Activated T-cell treated with anti-CD3 and anti-CD28 coated beads, Interleukin-2, amount 50 U/mL, for 24 hours (primary cell): Measurements from ENCODE around the gene GNAI3.

Experiments
- DNase-seq: peaks from one replicate; pipeline ENCODE4 v3.0.0-alpha.2; 2020
- H3K27ac Mint-ChIP-seq: 2 replicates; pipeline ENCODE4 v1.8.0; 2020; ENCODE audit warnings: mild to moderate bottlenecking, mixed read lengths
- H3K27me3 Mint-ChIP-seq: 2 replicates; pipeline ENCODE4 v1.8.0; 2020; ENCODE audit warnings: mixed read lengths
- H3K36me3 Mint-ChIP-seq: 2 replicates; pipeline ENCODE4 v1.8.0; 2020; ENCODE audit warnings: low read depth, mixed read lengths
- H3K4me1 Mint-ChIP-seq: 2 replicates; pipeline ENCODE4 v1.8.0; 2020; ENCODE audit warnings: low read depth, mixed read lengths
- H3K4me3 Mint-ChIP-seq: 2 replicates; pipeline ENCODE4 v1.8.0; 2020; ENCODE audit warnings: mild to moderate bottlenecking, moderate library complexity, mixed read lengths
- H3K9me3 Mint-ChIP-seq: 2 replicates; pipeline ENCODE4 v1.8.0; 2020; ENCODE audit warnings: mixed read lengths

Gene GNAI3

GRCh38 chr1:109547463-109548320 lies 723 bp upstream of the GNAI3 start:
- Mint-ChIP-seq H3K27me3 (no peaks in the 10 kb centered on the region), H3K4me3 (peak overlapping the region; percentile 100), H3K4me1 (peaks cover 48% of the 10 kb centered on the region), H3K36me3 (peaks cover 37% of the 10 kb centered on the region), H3K27ac (peak overlapping the region; percentile 99), H3K9me3 (no peaks in the 10 kb centered on the region)
- DNase-seq = no peak

DNA sequence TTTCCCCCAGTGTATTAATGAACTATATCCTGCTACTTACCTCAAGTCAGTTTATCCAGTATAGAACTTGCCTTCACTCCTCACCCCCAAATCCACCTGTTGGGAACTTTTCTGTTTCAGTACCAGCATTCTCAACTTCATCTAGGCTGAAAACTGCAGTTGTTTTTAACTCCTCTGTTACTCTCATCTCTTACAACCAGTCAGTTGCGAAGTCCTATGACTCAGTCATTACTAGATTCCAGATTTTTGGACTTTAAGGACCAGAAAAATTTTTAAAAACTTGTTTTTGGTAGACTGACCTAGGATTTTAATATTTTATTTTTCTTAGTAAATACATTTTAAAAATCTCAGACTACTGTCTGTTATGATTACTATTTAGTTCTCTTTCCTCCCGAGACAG lies 8.1 kb downstream of the GNAI3 start:
- peaks cover 23% of the 10 kb centered on the region for H3K36me3 Mint-ChIP-seq
- peaks cover 79% of the 10 kb centered on the region for H3K4me1 Mint-ChIP-seq
- no peak overlapping the region for H3K4me3 Mint-ChIP-seq
- no peak overlapping the region for H3K27ac Mint-ChIP-seq
- H3K27me3 Mint-ChIP-seq = no peaks in the 10 kb centered on the region
- H3K9me3 Mint-ChIP-seq = no peaks in the 10 kb centered on the region
- DNase-seq = no peak

DNA sequence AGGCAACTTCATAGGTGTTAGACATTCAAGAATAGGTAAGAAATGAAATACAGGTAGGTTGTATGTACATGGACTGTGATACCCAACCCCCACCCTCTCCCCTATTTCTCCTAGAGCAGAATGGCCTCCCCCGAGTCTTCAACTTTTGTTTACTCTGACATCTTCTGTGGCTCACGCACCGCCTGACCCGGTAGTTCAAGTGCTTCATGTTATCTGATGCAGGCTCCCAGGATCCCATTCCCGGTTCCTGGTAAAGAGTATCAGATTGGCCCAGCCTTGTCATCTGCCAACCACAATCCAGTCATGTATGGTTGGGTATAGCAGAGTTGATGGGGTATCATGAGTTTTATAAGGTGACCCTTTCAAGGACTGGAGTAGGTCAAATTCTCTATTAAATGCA lies 9.1 kb downstream of the GNAI3 start:
- no peak overlapping the region for H3K27ac Mint-ChIP-seq
- H3K9me3 Mint-ChIP-seq = no peaks in the 10 kb centered on the region
- no peak for DNase-seq
- no peak overlapping the region for H3K4me3 Mint-ChIP-seq
- H3K36me3 Mint-ChIP-seq = peaks cover 20% of the 10 kb centered on the region
- no peaks in the 10 kb centered on the region for H3K27me3 Mint-ChIP-seq
- H3K4me1 Mint-ChIP-seq = peaks cover 83% of the 10 kb centered on the region

DNA sequence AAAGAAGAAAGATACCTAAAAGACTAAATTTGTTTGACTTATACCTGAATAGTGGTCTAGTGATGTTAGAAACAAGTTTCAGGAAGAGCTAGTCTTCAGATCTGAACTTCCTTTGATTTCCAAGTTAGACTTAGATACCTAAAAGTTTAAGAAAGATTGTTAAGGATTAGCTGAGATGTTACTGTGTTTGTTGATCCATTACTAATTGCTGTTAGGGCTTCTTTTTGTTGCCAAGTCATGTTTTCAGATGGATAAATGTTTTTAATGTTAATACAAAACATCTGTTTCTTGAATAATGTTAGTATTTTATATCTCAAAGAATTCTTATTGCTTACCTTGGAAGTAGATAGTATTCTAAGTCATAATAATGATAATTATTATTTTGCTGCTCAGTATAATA lies 11.6 kb downstream of the GNAI3 start:
- no peaks in the 10 kb centered on the region for H3K9me3 Mint-ChIP-seq
- no peak for DNase-seq
- no peaks in the 10 kb centered on the region for H3K27me3 Mint-ChIP-seq
- H3K36me3 Mint-ChIP-seq = peaks cover 6% of the 10 kb centered on the region
- H3K27ac Mint-ChIP-seq = peak overlapping the region; percentile 55
- H3K4me1 Mint-ChIP-seq = peaks cover 76% of the 10 kb centered on the region
- no peak overlapping the region for H3K4me3 Mint-ChIP-seq

DNA sequence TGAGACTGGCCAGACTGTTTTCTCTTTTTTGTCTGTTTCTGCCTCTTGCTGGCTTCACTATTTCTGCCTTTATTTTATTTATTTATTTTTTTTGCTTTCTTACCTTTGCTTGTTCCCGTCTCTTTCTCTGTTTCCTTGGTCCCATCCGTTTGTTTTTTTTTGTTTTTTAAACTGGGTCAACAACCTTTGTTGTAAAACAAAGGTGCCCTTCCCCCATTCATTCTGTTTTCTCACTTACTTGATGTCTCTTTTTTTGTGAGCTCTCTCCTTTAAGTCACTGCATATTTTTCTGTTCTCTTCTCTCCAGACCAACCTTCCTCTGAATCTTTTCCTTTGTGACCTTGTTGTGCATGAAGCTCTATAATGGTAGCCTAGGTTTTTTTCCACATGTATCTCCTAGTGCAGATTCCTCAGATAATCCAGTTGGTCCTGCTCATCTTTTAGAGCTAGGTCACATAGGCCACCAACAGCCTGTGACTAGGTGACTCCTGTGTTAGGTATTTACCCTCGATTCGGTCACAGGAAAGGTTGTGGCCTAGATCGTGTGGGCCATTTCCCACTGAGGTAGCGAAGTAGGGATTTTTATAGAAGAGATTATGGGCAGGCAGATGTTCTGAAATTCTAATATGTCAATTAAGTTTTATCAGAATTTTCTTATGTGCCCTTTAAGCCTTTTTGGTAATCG lies 15.9 kb downstream of the GNAI3 start:
- H3K36me3 Mint-ChIP-seq = no peaks in the 10 kb centered on the region
- H3K27me3 Mint-ChIP-seq = no peaks in the 10 kb centered on the region
- peaks cover 71% of the 10 kb centered on the region for H3K4me1 Mint-ChIP-seq
- H3K27ac Mint-ChIP-seq = no peak overlapping the region
- no peaks in the 10 kb centered on the region for H3K9me3 Mint-ChIP-seq
- no peak for DNase-seq
- H3K4me3 Mint-ChIP-seq = no peak overlapping the region

DNA sequence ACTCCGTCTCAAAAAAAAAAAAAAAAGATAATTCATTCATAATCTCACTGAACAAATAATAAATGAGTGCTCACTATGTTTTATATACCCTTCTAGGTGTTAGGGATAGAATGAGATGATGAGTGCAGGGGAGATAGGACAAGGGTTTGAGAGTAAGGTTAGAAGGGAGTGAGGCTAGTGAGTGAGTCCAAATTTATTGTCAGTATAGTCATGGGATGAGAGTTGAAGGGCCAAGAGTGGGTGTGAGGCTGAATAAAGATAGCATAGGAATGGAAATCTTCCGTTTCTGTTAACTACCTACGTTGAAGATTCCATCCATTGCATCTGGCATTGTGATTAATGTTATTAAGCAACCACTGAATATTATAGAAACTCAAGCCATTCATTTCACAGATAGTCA lies 16.8 kb downstream of the GNAI3 start:
- peaks cover 63% of the 10 kb centered on the region for H3K4me1 Mint-ChIP-seq
- H3K9me3 Mint-ChIP-seq = no peaks in the 10 kb centered on the region
- no peaks in the 10 kb centered on the region for H3K36me3 Mint-ChIP-seq
- no peak overlapping the region for H3K27ac Mint-ChIP-seq
- DNase-seq = no peak
- no peaks in the 10 kb centered on the region for H3K27me3 Mint-ChIP-seq
- H3K4me3 Mint-ChIP-seq = no peak overlapping the region

DNA sequence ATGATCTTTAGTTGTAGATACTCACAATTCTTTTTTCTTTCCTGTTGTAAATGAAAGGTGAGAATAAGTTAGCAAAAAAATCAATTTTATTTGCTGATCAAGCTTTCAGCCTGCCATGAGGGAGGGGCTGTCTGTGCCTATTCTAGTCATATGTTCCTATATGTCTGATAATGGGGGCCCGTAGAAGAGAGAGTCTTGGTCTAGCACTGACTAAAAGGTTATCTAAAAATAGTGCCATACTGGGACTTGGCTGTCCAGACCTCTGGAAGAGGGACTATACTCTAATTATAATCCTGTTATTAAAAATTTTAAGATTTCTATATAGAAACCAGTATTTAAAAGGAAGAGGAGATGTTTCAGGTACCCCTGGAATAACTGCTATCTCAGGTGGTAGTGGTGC lies 18.6 kb downstream of the GNAI3 start:
- Mint-ChIP-seq H3K36me3 (no peaks in the 10 kb centered on the region), H3K27ac (no peak overlapping the region), H3K4me3 (no peak overlapping the region), H3K9me3 (no peaks in the 10 kb centered on the region), H3K27me3 (no peaks in the 10 kb centered on the region), H3K4me1 (peaks cover 47% of the 10 kb centered on the region)
- no peak for DNase-seq

DNA sequence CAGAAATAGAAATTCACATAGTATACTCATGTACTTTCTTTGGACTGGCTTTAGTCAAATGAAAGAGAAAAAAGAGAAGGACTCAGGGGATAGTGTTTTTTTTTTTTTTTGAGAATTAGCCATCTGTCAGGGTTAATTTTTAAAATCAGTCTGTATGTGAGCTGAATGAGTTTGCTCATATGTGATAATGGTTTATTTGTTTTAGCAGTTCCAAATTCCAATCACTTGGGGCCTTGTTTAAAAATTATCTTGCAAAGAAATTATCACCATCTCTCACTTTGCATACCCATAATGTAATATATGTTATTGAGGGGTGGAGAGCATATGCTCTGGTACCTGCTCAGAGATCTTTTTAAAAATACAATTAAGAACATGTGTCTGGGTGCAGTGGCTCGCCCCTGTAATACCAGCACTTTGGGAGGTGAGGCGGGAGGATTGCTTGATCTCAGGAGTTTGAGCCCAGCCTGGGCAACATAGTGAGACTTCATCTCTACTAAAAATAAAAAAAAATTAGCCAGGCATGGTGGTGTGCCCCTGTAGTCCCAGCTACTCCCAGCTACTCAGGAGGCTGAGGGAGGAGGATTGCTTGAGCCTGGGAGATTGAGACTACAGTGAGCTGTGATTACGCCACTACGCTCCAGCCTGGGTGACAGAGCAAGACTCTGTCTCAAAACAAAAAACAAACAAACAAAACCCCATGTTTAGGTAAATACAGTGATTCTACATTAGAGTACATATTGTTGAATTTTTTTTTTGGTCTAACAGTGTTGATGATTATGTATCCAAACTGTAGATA lies 19.7 kb downstream of the GNAI3 start:
- Mint-ChIP-seq H3K4me1 (peaks cover 48% of the 10 kb centered on the region), H3K27ac (no peak overlapping the region), H3K9me3 (no peaks in the 10 kb centered on the region), H3K36me3 (no peaks in the 10 kb centered on the region), H3K27me3 (no peaks in the 10 kb centered on the region), H3K4me3 (no peak overlapping the region)
- no peak for DNase-seq

DNA sequence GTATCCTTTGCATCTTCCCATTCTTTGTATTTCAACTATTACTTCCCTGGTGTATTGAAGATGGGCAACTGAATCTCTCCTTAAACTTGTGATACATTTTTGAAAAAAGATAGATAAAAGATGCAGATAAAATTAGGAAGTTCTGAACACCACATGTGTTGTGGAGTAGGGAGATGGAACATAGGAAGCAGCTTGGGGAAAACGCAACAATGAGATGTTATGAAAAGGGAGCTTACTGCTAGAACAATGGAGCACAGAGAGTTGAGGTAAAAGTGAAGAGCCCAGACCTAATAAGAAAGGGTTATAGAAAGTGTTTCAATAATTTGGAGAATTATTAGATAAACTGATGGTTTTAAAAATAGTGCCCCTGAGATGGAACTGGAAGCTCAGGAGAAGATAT lies 20.9 kb downstream of the GNAI3 start:
- H3K4me3 Mint-ChIP-seq = no peak overlapping the region
- no peak overlapping the region for H3K27ac Mint-ChIP-seq
- no peaks in the 10 kb centered on the region for H3K27me3 Mint-ChIP-seq
- H3K4me1 Mint-ChIP-seq = peaks cover 42% of the 10 kb centered on the region
- peaks cover 3% of the 10 kb centered on the region for H3K36me3 Mint-ChIP-seq
- DNase-seq = no peak
- no peaks in the 10 kb centered on the region for H3K9me3 Mint-ChIP-seq

- Mint-ChIP-seq H3K27me3 (no peaks in the 10 kb centered on the region), H3K4me1 (peaks cover 36% of the 10 kb centered on the region), H3K27ac (no peak overlapping the region), H3K36me3 (peaks cover 11% of the 10 kb centered on the region), H3K9me3 (no peaks in the 10 kb centered on the region), H3K4me3 (no peak overlapping the region)
- DNase-seq = no peak
Observed at GRCh38 chr1:109570414-109570813, 22.0 kb downstream of the GNAI3 start.

- H3K4me1 Mint-ChIP-seq = peaks cover 10% of the 10 kb centered on the region
- no peak overlapping the region for H3K4me3 Mint-ChIP-seq
- H3K36me3 Mint-ChIP-seq = peaks cover 38% of the 10 kb centered on the region
- no peaks in the 10 kb centered on the region for H3K27me3 Mint-ChIP-seq
- H3K27ac Mint-ChIP-seq = no peak overlapping the region
- DNase-seq = no peak
- H3K9me3 Mint-ChIP-seq = no peaks in the 10 kb centered on the region
Observed at GRCh38 chr1:109573785-109574184, 25.4 kb downstream of the GNAI3 start.

DNA sequence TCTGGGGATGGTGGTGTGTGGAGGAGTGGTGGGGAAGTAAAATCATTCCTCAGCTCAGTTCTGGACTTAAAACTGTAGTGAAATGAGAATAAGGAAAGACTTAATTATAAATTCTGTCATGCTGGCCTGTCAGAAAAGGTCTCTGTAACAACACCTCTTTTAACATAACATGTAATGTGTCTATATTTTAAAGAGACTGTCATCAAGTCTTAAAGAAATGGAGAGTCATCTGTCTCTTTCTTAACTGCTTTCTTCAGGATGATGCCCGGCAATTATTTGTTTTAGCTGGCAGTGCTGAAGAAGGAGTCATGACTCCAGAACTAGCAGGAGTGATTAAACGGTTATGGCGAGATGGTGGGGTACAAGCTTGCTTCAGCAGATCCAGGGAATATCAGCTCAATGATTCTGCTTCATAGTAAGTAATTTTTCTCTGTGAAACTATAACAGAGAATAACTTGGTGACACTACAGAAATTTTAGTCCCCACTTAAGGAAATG lies 30.6 kb downstream of the GNAI3 start:
- no peak for DNase-seq
- H3K9me3 Mint-ChIP-seq = no peaks in the 10 kb centered on the region
- H3K4me1 Mint-ChIP-seq = no peaks in the 10 kb centered on the region
- H3K27me3 Mint-ChIP-seq = no peaks in the 10 kb centered on the region
- peak overlapping the region; percentile 66 for H3K27ac Mint-ChIP-seq
- no peak overlapping the region for H3K4me3 Mint-ChIP-seq
- H3K36me3 Mint-ChIP-seq = peaks cover 80% of the 10 kb centered on the region

GRCh38 chr1:109579491-109579890 lies 31.1 kb downstream of the GNAI3 start:
- Mint-ChIP-seq H3K27me3 (no peaks in the 10 kb centered on the region), H3K4me1 (no peaks in the 10 kb centered on the region), H3K4me3 (no peak overlapping the region), H3K27ac (peak overlapping the region; percentile 44), H3K9me3 (no peaks in the 10 kb centered on the region), H3K36me3 (peaks cover 85% of the 10 kb centered on the region)
- DNase-seq = no peak

- DNase-seq = no peak
- H3K27ac Mint-ChIP-seq = no peak overlapping the region
Observed at GRCh38 chr1:109582021-109582420, 33.6 kb downstream of the GNAI3 start.

More at GRCh38 chr1:109582021-109582420, 33.6 kb downstream of the GNAI3 start:
- no peaks in the 10 kb centered on the region for H3K4me1 Mint-ChIP-seq
- H3K36me3 Mint-ChIP-seq = peaks cover 83% of the 10 kb centered on the region
- no peak overlapping the region for H3K4me3 Mint-ChIP-seq
- H3K9me3 Mint-ChIP-seq = no peaks in the 10 kb centered on the region
- H3K27me3 Mint-ChIP-seq = no peaks in the 10 kb centered on the region
